Inflammatory macrophage treated with lipopolysaccharide for 1 hour (primary cell): ENCODE measurements around the gene ENAM.
"Not testable (repeated sequence)": the region's sequence is repeated elsewhere in the genome, so short reads cannot be mapped to it uniquely, and the experiment has no call there.

Experiments
- DNase-seq, 2 donors: peaks; one replicate each; pipeline ENCODE4 v3.0.0-alpha.2; 2020 to 2022

The ENAM gene

GRCh38 chr4:70627620-70628019, 924 bp upstream of the ENAM start:
- DNase-seq: no peak

- DNase-seq: no peak
Measured at GRCh38 chr4:70629469-70630090, 1.0 kb downstream of the ENAM start.

GRCh38 chr4:70630162-70630561, 1.6 kb downstream of the ENAM start:
- no peak for DNase-seq

DNA sequence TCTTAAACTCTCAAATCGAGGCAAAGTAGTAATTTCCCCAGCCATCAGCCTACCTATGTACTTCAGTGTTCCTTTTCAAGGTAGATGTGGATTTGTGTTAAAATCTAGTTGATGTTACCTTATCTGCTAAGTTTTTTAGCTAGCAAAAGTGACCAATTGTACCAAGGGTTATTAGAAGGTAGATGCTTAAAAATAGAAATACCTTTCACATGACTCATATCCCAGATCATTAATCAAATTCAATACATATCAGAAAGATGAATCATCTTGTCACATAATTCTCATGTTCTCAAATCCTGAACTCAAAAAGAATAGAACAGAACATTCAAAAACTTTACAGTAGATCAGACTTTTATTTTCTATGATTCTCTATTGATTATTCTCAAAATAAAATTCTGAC, 3.5 kb downstream of the ENAM start:
- no peak for DNase-seq

GRCh38 chr4:70634482-70634881, 5.9 kb downstream of the ENAM start:
- DNase-seq: no peak

DNA sequence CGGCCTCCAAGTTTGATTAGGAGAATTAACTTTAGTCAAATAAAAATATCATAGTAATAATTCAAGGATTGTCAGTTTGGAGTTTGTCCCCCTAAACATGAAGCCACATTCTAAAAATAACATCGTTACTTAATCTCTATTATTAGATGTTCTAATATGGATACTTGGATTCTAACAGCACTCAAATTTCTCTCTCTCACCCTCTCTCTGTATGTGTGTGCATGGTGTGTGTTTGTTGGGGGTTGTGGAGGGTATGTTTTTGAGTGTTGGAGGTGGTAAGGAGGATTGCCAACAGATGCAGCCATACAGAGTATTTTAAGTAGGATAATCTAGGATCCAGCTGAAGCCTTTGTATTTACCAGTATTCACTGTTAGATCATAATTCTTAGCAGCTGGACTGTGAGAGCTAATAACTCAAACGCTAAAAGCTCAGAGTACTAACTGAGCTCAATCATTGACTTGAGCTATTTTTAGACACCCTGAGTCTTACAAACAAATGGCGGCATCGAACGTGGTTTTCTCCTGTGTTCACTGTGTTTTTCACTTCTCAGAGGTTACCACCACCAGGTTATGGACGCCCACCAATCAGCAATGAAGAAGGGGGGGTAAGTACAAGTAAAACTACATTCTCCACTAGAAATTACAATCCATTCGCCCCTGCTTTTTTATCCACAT, 8.8 kb downstream of the ENAM start:
- no peak for DNase-seq

- no peak for DNase-seq
Measured at GRCh38 chr4:70640192-70640591, 11.6 kb downstream of the ENAM start.

DNA sequence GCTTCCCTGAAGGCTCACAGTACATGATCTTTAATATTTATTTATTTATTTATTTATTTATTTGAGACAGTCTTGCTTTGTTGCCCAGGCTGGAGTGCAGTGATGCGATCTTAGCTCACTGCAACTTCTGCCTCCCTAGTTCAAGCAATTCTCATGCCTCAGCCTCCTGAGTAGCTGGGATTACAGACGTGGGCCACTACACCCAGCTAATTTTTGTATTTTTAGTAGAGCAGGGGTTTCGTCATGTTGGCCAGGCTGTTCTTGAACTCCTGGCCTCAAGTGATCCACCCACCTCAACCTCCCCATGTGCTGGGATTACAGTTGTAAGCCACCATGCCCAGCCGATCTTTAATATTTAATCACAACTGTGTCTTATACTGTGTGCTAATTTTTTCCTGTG, 22.2 kb downstream of the ENAM start:
- not testable (repeated sequence) for DNase-seq

DNA sequence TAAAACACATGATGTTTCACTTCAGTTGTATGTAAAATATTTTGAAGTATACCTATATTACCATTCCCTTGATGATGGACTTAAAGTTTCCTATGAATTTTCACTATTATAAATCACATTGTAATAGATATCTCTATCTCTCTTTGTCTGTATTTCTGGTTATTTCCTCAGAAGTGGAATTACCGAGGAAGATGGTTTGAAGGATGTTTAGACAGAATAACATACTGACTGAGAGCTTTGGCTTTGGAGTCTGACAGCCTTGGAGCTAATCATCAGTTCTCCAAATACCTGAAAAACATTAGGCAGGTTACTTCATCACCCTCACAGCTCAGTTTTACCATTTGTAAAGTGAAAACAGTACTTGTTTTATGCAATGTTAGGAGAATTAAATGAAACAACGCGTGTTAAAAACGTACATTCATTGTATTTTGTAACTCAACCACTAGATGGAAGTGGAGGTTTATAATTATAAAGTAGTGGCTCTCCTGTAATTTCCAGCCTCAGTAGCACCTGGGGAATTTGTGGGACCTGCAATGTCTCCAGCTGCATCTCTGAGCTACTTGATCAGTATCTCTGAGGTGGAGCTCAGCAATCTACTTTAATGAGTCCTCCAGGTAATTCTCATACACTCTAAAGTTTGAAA, 23.4 kb downstream of the ENAM start:
- DNase-seq: peak; percentile 35 to 65

DNA sequence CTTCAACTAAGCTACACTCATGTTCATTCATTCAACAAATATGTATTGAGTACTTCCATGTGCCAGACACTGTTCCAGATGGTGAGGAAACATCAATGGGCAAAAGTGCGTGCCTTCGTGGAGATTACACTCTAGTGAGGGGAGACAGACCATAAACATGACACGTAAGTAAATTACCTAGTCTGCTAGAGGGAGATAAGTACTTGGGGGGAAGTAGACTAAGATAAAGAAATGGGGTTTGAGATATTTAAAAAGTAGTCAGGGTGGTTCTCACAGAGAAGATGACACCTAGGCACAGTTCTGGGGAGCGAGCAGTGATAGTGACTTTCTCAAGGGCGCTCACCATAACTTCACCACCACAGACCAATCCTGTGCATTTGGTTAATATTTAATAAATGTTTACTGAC, 26.1 kb downstream of the ENAM start:
- no peak for DNase-seq

GRCh38 chr4:70657326-70657725, 28.8 kb downstream of the ENAM start:
- DNase-seq: no peak

DNA sequence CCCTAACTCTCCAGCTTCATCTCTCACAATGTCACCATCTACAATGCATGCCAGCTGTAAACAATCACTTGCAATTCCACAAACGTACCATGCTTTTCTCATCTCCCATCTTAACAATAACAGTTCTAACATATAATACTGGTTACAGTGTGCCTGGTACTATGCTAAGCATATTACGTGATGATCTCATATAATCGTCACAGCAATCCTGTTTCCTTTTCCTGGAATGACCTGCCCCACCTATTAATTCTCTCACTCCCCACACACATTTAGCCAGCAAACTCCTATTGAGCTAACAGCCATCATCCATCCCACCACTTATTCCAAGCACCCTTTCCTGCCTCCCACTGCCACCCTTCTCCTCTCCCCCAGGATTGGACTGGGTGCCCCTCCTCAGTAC, 29.9 kb downstream of the ENAM start:
- no peak for DNase-seq

- no peak for DNase-seq
Measured at GRCh38 chr4:70660106-70660505, 31.6 kb downstream of the ENAM start.

DNA sequence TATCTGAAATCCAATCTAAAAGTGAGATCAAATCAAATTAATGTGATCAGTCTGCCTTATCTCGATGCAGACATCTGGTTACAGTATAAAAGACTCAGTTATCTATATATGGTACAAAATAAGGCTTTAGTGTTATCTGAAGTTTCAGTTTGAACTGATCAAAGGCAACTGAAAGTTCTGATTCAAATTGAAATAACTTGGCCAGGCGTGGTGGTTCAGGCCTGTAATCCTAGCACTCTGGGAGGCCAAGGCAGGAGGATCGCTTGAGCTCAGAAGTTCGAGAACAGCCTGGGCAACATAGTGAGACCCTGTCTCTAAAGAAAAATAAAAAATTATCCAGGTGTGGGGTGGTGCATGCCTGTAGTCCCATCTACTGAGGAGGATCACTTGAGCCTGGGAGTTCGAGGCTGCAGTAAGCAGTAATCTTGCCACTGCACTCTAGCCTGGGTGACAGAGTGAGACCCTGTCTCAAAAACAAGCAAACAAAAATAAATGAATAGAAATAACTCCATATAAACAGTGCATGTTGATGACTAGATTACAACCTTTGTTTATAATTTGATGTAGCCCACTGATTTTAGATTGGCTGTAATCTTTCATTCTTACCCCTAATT, 32.9 kb downstream of the ENAM start:
- DNase-seq: not testable (repeated sequence)

- no peak for DNase-seq
Measured at GRCh38 chr4:70666369-70666768, 37.8 kb downstream of the ENAM start, which contains the start of gene JCHAIN. Gene JCHAIN, minus strand, starts transcription at chr4:70666508. Its CDS starts 18 bp downstream, at chr4:70666490.

DNA sequence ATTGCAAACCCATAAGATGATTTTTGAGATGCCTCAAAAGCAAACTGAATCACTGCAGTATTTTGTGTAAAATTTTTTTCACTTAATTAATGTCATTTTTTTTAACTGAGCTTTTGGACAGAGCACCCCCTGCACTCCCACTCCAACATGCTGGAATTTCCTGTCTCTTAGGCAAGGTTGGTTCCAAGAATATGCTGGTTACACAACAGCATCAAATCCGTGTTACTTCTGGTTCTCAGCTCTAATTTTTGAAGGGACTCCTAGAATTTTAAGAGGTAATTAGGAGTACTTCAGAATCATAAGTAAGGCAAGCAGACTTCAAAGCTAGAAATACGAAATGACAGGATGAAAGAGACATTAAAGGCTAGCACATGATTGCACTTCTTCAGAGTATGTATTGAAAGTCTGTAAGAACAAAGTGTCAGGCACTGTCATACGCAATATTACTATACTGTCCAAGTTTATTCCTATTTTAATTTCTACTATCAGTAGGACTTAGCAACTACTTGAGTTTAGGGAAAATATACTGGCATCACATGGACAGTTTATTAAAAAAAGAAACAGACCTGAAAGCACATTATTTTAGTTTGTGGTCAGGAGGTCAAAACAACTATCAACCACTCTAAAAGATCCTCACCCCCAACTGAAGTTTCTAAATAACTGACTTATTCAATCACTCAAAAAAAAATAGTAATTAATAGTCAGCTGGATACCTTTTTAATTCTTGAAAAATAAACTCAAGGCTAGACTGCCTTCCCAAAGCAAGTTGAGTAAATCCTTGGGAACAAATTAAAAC, 39.4 kb downstream of the ENAM start:
- peak; percentile 64 to 70 for DNase-seq

DNA sequence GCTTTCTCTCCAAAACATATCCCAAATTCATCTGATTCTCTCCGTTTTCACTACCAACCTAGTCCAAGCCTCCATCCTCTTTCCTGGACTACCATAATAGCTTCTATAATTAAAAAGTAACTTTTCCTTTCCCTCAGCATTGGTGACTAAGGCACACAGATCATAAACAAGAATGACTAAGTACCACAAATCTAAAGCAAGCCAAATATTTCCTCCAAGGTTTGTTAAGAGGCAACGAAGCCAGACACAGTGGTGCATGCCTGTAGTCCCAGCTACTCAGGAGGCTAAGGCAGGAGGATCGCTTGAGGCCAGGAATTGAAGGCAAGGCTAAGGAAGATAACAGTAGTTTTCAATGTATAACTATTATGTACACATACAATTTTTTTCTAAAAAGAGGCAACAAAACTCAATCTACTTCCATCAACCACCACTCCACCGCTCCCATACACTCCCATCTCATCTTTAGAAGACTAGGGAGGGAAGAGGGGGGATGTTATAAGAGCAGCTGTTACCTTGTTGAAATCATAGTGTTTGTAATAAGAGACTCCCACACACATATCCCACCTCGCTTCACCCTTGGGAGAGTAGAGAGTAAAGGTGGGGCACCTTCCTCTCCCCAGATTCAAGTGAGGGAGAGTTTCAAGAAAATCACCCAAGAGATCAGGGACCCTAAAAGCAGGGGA, 41.9 kb downstream of the ENAM start:
- no peak for DNase-seq

DNA sequence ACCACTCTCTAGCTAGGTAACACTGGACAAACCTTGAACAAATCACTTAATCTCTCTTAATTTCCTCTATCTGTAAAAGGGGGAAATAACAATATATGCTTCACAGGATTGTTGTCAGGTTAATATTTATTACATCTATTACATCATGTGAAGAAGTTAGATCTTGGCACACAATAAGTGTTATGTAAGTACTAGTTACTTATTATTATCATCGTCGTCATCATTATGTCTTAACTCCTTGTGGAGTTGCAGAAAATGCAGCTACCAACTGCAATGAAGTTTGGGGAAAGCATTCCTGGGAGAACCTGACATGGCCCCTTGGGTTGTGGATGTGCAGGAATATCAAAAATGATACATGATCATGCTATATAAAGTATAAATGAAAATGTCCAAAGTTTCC, 42.5 kb downstream of the ENAM start:
- DNase-seq: peak; percentile 51

GRCh38 chr4:70674191-70674590, 45.6 kb downstream of the ENAM start:
- DNase-seq: no peak

DNA sequence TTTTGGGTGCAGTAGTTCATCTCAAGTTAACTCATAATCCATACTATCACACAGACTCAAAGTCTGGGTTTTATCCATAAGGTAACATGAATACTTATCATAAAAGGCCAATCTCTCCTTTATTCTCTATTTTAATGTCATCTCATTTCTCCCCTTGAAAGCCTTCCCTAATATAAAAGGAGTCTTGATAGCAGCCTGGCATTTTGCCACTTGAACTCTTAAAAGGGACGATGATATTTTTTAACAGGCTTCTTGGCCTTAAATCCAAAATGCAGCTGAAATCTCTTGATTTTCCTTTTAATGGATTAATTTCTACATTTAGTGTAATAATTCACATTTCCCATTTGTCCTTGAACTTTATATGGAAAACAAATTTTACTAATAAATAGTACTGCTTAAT, 46.2 kb downstream of the ENAM start:
- DNase-seq: no peak

DNA sequence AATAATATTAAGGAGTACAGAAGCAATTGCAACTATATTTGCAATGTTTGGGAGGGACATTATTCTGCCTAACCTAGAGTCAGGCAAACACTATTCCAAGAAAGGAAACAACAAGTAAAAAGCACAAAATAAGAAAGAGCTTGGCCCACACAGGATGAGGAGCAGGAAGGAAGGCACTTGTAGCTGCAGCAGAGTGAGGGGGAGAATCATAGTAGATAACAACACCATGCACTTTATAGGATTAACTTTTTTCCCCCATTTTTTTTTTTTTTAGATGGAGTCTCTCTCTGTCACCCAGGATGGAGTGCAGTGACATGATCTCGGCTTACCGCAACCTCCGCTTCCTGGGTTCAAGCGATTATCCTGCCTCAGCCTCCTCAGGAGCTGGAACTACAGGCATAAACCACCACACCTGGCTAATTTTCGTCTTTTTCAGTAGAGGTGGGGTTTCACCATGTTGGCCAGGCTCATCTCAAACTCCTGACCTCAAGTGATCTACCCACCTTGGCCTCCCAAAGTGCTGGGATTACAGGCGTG, 48.1 kb downstream of the ENAM start:
- no peak for DNase-seq

- no peak for DNase-seq
Measured at GRCh38 chr4:70678383-70678999, 49.9 kb downstream of the ENAM start.
